ENCODE results near the gene KRTAP5-3.
A peak's percentile ranks its signal among the peaks of the same experiment; 100 is the strongest.

Gene KRTAP5-3

GRCh38 chr11:1654388-1655167 lies 46.3 kb upstream of the KRTAP5-3 start:
- TF ChIP-seq USF1 (IDR thresholded peaks at IDR 0.05) (no peak), YY1 (IDR thresholded peaks at IDR 0.05; ENCODE audit: low read depth) (no peak), EP300 (IDR thresholded peaks at IDR 0.05; ENCODE audit: borderline replicate concordance) (no peak), TCF12 (IDR thresholded peaks at IDR 0.05; ENCODE audit: low read depth) (no peak), FOXM1 (IDR thresholded peaks at IDR 0.05; ENCODE audit: borderline replicate concordance, low read depth) (no peak), TAF1 (IDR thresholded peaks at IDR 0.05; ENCODE audit: low read depth) (no peak), EGR1 (IDR thresholded peaks at IDR 0.05) (no peak), TEAD4 (IDR thresholded peaks at IDR 0.05) (no peak), RAD21 (IDR thresholded peaks at IDR 0.05; ENCODE audit: low read depth) (no peak), CREB1 (IDR thresholded peaks at IDR 0.05; ENCODE audit: low read depth) (no peak), ZBTB7A (IDR thresholded peaks at IDR 0.05; ENCODE audit: low read depth) (no peak), NFIC (IDR thresholded peaks at IDR 0.05) (no peak), MAX (IDR thresholded peaks at IDR 0.05) (no peak), CEBPB (IDR thresholded peaks at IDR 0.05) (no peak)
- TF ChIP-seq, protein P1, sequence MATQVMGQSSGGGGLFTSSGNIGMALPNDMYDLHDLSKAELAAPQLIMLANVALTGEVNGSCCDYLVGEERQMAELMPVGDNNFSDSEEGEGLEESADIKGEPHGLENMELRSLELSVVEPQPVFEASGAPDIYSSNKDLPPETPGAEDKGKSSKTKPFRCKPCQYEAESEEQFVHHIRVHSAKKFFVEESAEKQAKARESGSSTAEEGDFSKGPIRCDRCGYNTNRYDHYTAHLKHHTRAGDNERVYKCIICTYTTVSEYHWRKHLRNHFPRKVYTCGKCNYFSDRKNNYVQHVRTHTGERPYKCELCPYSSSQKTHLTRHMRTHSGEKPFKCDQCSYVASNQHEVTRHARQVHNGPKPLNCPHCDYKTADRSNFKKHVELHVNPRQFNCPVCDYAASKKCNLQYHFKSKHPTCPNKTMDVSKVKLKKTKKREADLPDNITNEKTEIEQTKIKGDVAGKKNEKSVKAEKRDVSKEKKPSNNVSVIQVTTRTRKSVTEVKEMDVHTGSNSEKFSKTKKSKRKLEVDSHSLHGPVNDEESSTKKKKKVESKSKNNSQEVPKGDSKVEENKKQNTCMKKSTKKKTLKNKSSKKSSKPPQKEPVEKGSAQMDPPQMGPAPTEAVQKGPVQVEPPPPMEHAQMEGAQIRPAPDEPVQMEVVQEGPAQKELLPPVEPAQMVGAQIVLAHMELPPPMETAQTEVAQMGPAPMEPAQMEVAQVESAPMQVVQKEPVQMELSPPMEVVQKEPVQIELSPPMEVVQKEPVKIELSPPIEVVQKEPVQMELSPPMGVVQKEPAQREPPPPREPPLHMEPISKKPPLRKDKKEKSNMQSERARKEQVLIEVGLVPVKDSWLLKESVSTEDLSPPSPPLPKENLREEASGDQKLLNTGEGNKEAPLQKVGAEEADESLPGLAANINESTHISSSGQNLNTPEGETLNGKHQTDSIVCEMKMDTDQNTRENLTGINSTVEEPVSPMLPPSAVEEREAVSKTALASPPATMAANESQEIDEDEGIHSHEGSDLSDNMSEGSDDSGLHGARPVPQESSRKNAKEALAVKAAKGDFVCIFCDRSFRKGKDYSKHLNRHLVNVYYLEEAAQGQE (IDR thresholded peaks at IDR 0.05; ENCODE audit: low read depth) = no peak

GRCh38 chr11:1653541-1654387 lies 45.5 kb upstream of the KRTAP5-3 start:
- no peak for TF ChIP-seq USF1 (IDR thresholded peaks at IDR 0.05)
- TF ChIP-seq TCF12 (IDR thresholded peaks at IDR 0.05; ENCODE audit: low read depth) = no peak
- TF ChIP-seq ZBTB7A (IDR thresholded peaks at IDR 0.05; ENCODE audit: low read depth) = no peak
- TF ChIP-seq, protein P1 (IDR thresholded peaks at IDR 0.05; ENCODE audit: low read depth) = no peak
- TF ChIP-seq FOXM1 (IDR thresholded peaks at IDR 0.05; ENCODE audit: borderline replicate concordance, low read depth) = no peak
- no peak for TF ChIP-seq RAD21 (IDR thresholded peaks at IDR 0.05; ENCODE audit: low read depth)
- TF ChIP-seq MAX (IDR thresholded peaks at IDR 0.05) = no peak
- no peak for TF ChIP-seq CEBPB (IDR thresholded peaks at IDR 0.05)

DNA sequence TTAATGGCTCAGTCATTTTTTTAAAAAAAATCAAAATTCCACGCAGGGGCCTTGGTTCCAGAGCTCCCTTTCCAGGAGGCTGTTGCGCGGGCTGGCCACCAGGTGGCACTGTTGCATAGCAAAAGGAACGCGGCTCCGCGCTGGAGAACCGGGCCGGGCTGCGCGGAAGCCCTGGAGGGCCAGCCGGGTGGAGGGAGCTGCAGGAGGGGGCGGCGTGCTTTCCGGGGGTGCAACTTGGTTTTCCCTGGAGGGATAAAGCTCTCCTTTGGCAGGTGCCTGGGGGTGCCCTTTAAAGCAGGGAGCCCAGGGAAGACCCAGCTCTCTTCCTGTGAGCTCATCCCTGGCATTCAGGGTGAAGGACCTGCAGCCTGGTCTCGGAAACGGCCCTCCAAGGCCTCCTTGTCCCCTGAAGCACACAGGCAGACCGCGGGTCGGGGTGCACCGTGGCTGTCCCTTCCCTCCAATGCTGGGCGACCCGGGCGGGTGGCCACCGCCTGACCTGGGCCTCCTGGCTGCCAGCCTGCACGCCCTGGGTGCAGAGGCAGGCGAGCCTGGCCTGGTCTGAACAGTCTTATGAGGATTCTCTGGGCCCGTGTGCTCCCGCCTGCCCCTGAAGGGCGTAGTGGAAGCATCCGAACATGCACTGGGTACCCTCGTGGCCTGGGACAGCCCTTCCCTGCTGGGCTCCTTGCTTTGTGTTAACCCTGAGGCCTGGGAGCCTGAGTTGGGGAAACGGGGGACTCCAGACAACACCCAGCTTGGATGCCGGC lies 44.7 kb upstream of the KRTAP5-3 start:
- TF ChIP-seq RAD21 (IDR thresholded peaks at IDR 0.05; ENCODE audit: low read depth) = peak; percentile 91
- no peak for TF ChIP-seq FOXM1 (IDR thresholded peaks at IDR 0.05; ENCODE audit: borderline replicate concordance, low read depth)

DNA sequence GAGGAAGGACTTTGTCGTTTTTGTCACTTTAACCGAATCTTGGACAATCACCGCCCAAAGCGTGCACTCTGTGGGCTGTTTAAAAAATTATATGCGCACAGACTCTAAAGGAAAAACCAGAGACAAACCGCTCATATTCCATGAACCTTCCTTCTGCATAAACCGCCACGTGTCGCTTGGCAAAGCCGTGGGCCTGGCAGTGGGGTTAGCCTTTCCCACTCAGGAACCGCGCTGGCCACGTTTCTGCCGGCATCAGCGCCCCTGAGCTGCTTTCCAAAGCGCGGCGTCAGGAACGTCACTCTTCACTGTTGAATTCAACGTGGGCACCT lies 44.1 kb upstream of the KRTAP5-3 start:
- TF ChIP-seq FOXM1 (IDR thresholded peaks at IDR 0.05; ENCODE audit: borderline replicate concordance, low read depth) (no peak), USF1 (IDR thresholded peaks at IDR 0.05) (no peak)

GRCh38 chr11:1652026-1652425 lies 43.8 kb upstream of the KRTAP5-3 start:
- TF ChIP-seq TCF12 (IDR thresholded peaks at IDR 0.05; ENCODE audit: low read depth) = no peak
